ENCODE measurements around the gene ZNF333.

ZNF333 gene

GRCh38 chr19:14689598-14690503, at the start of gene ZNF333:
Gene ZNF333 (plus strand): TSS chr19:14690048. CDS start chr19:14693492, 3,444 bp downstream.
- peak; percentile 100 for DNase-seq

DNA sequence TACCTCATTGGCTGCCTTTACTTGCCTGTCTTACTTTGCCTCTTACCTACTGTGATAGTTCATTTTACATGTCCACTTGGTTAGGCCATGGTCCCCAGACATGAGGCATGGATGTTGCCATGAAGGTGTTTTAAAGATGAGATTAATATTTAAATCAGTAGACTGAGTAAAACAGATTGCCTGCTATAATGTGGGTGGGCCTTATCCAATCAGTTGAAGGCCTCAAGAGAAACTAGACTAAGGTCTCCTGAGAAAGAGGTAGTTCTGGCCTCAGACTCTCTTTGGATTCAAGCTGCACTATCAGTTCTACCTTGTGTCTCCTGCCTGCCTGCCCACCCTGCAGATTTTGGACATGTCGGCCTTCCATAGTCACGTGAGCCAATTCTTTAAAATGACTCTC, 41.3 kb upstream of the ZNF333 start:
- DNase-seq: no peak

GRCh38 chr19:14649020-14649419, 40.8 kb upstream of the ZNF333 start:
- no peak for DNase-seq

DNA sequence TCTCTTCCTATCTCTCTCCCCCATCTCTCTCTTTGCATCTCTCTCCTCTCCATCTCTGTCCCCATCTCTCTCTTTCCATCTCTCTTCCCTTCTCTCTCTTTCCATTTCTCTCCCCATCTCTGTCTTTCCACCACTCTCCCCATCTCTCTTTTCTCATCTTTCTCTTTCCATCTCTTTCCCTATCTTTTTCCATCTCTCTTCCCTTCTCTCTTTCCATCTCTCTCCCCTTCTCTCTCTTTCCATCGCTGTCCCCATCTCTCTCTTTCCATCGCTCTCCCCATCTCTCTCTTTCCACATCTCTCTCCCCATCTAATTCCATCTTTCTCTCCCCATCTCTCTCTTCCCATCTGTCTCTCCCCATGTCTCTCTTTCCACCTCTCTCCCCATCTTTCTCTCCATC, 39.7 kb upstream of the ZNF333 start:
- no peak for DNase-seq

GRCh38 chr19:14654786-14655560, 34.9 kb upstream of the ZNF333 start:
- no peak for DNase-seq

GRCh38 chr19:14655726-14656125, 34.1 kb upstream of the ZNF333 start:
- no peak for DNase-seq

DNA sequence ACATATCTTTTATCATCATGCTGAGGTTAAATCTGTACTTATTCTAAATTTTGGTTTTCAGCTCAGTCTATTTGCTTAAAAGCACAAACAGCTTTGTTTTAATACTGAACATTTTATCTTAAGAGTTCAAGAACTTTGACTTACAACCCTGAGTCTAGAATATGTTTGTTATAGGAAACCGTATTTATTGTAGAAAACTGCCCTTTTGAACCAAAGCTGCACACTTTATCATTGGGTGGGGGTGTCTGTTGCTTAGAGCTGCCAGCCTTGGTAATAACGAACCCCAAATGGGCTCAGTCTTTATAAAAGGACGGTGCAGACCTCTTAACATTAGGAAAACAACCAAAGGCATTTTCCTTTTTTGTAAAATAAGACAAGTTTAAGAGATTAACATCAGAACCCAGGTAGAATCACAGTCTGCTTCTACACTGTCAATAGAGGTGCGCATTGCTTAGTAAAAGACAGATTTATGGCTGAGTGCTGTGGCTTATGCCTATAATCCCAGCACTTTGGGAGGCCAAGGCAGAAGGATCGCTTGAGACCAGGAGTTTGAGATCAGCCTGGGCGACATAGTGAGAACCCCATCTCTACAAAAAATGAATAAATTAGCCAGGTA, 29.9 kb upstream of the ZNF333 start:
- DNase-seq: no peak

DNA sequence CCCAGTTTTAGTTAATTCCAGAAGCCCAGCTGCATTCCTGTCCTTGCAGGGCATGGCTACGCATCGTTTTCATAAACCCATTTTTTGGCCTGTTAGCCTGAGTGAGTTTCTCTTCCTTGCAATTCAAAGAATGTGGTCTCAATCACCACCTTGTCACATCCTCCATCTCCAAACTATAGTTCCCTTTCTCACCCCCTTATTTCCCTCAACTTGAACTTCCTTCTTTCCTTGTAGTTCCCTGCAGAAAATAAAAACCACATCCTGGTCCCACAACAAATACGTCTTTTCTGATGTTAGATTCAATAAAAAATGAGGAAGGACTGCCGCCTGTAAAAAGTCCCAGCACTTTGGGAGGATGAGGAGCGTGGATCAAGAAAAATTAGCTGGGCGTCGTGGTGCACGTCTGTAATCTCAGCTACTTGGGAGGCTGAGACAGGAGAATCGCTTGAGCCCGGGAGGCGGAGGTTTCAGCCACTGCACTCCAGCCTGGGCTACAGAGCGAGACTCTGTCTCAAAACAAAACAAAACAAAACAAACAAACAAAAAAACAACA, 28.4 kb upstream of the ZNF333 start:
- no peak for DNase-seq

DNA sequence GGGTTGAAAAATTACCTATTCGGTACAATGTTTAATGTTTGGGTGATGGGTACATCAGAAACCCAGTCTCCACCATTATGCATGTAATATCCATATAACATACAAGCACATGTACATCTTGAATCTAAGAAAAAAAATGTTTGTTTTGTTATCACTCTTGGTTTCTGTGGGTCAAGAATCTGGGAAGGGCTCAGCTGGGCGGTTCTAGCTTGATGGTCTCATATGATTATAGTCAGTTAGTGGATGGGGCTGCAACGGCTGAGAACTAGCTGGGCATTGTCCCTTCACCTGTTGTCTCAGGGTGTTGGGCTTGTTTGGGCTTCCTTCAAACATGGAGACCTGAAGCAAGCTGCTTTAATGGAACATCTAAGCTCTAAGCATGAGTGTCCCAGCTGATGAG, 19.9 kb upstream of the ZNF333 start:
- DNase-seq: no peak

- DNase-seq: no peak
These were observed 19.4 kb upstream of the ZNF333 start for GRCh38 chr19:14670408-14670807.

GRCh38 chr19:14672188-14672872, 17.5 kb upstream of the ZNF333 start:
- DNase-seq: no peak

DNA sequence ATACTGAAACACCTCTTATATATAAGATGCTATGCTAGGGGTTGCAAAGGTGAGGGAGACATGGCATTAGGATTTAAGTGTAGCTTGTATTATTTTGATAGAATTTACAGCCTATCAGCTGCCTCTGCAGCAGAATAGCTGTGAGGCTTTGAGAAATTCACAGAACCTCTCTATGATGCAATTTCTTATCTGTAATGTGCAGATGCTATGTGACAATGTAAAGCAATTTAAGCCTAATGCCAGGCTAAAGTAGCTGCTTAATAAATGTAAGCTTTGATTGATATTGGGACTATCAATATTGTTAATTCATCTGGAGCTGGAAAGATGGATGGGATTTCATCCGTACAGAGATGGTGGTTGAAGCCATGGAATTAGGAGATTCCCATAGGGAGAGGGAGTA, 16.8 kb upstream of the ZNF333 start:
- DNase-seq: no peak

- DNase-seq: no peak
These were observed 15.1 kb upstream of the ZNF333 start, which contains the start of gene ADGRE3 for GRCh38 chr19:14674764-14675163. Gene ADGRE3 (minus strand): TSS chr19:14674844. CDS start chr19:14674770, 74 bp downstream.

DNA sequence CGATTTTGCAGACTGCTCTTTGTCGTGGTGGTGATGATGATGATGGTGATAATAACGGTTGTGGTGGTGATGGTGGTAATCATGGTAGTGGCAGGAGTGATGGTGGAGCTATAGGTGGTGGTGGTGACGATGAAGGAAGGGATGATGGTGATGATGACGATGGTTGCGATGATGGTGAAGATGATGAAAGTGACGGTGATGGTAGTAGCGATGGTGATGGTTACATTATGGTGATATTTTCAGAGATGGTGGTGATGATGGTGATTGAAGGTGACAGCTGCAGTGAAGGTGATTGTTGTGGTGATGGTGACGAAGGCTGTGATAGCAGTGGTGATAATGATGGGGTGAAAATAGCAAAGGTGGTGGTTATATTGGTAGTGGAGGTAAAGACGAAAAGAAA, 13.1 kb upstream of the ZNF333 start:
- DNase-seq: no peak

DNA sequence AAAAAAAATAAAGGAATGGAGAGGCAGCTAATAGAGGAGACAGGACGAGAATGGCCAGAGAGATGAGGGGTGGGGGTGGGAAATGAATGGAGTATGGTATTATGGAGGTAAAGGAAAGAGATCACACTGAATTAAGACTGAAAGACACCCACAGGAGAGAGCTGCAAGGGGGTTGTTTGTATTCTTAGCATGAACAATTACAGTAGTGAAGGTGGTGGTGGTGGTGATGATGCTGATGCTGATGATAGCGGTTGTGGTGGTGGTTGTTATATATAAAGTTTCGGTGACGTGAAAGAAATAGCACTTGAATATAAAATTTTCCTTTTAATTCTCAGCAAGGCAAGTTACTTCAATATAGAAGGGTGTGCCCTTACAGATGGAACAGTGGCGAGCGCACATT, 12.4 kb upstream of the ZNF333 start:
- DNase-seq: no peak

DNA sequence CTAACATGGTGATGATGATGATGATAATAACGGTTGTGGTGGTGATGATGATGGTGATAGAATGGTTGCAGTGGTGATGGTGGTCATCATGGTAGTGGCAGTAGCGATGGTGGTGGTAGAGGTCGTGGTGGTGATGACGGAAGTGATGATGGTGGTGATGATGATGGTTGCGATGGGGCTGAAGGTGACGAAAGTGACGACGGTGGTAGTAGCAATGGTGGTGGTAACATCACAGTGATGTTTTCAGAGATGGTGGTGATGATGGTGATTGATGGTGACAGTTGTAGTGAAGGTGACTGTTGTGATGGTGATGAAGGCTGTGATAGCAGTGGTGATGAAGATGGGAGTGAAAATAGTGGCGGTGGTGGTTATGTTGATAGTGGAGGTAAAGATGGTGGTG, 11.6 kb upstream of the ZNF333 start:
- no peak for DNase-seq

GRCh38 chr19:14682084-14682483, 7.8 kb upstream of the ZNF333 start:
- no peak for DNase-seq

- no peak for DNase-seq
These were observed 6.4 kb upstream of the ZNF333 start for GRCh38 chr19:14683439-14683838.

DNA sequence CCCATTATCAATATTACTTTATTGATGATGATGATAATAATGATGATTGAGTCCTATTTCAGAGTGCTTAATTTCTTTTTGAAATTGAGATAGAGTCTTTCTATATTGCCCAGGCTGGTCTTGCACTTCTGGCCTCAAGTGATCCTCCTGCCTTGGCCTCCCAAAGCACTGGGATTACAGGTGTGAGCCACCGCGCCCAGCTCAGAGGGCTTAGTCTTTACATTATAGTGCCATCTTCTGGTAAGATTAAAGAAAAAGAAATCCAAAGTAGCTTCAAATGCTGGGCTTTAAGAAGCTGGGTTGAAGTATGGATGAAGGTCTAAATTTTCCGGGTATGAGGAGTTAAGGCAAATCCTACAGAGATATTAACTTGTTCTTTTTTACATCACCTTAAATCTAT, 3.4 kb upstream of the ZNF333 start:
- DNase-seq: peak; percentile 13

GRCh38 chr19:14694641-14695266, 4.9 kb downstream of the ZNF333 start:
- DNase-seq: no peak

DNA sequence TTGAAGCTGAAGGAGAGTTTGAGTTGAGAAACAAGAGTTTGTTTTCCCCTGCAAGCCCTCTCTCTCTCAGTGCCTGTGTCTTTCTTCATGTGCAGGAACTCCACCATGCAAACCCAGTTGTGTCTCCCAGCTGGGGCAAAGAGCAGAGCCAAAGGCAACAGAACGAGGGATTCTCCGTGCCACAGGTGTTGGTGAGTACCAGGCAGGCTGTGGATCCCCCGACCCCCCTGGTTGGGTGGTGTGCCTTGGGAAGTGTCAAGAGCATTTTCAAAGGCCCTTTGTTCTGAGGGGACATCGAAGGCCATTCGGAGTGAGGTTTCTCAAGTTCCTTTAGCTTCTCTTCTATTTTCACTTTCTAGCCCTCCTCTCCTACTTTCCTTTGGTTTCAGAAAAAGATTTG, 5.6 kb downstream of the ZNF333 start:
- DNase-seq: no peak

DNA sequence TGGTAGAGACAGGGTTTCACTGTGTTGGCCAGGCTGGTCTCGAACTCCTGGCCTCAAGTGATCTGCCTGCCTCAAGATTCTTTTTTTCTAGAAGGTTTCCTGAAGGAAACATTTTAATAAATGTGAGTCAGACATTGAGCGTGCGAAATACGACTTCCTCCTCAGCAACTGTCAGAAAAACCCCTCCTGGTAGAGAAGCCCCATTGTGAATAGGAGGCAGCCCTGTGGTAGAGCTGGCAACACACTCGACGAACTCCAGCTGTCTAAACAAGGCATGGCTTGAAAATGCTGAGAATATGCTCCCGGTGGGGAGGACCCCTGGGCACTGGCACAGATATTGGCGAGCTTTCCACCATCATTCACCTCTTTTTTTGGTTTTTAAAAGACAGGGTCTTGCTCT, 9.8 kb downstream of the ZNF333 start:
- DNase-seq: no peak

All from stimulated activated CD4-positive, alpha-beta T cell treated with anti-CD3 and anti-CD28 coated beads, Interleukin-12 subunit alpha, Interleukin-12 subunit beta, amount 100 ng/mL, for 4 hours (primary cell).